Vagina (tissue), 2 donors: ENCODE measurements around the gene KRTAP4-11.

ENCODE experiments used
- CTCF ChIP-seq, 3 experiments: fragments of 450-650 bp in 2 of 3; fragments of 200-600 bp in 1 of 3; sonication (generic) in 1 of 3; IDR thresholded peaks; one replicate each; pipeline ENCODE4 v1.5.1; 2017 to 2019; ENCODE audit warnings: antibody characterized with exemption in 3 of 3, mild to moderate bottlenecking in 2 of 3, moderate library complexity in 2 of 3
- POLR2A ChIP-seq, 2 donors: fragments of 450-650 bp; IDR thresholded peaks; one replicate each; pipeline ENCODE4 v1.6.1; 2017; ENCODE audit warnings: antibody characterized with exemption in 2 of 2, mild to moderate bottlenecking in 2 of 2, moderate library complexity in 2 of 2
- POLR2AphosphoS5 ChIP-seq, 2 donors: sonication (generic); formaldehyde crosslinking; IDR thresholded peaks; one replicate each; pipeline ENCODE4 v1.9.0; 2017; ENCODE audit warnings: antibody characterized with exemption in 2 of 2, mild to moderate bottlenecking in 2 of 2, low read depth in 1 of 2; ENCODE audit not compliant: insufficient read depth in 1 of 2

- TF ChIP-seq CTCF (IDR thresholded peaks at IDR 0.05) (no peak), POLR2A (IDR thresholded peaks at IDR 0.05) (no peak), POLR2AphosphoS5 (IDR thresholded peaks at IDR 0.05; ENCODE audit: insufficient read depth in 1 of 2, low read depth in 1 of 2) (no peak)
Measured at GRCh38 chr17:41144846-41145245, 26.7 kb upstream of the KRTAP4-11 start.
